Thoracic aorta (tissue), 2 donors: ENCODE measurements around the gene ATRNL1. TPM values are rescaled to one million over a fixed set of nuclear protein-coding genes. Genes with fewer than 3 reads are reported as not detected.

Source experiments
- ATAC-seq: fragments of 150-250 bp; one replicate; pipeline ENCODE4 v1.8.0; 2017; ENCODE audit warnings: low read depth; ENCODE audit not compliant: insufficient number of reproducible peaks, low FRiP score
- DNase-seq: peaks from one replicate; pipeline ENCODE4 v3.0.0-alpha.2; 2020; ENCODE audit warnings: low spot score
- H3K27ac ChIP-seq, 2 donors: fragments of 200-600 bp; sonication (generic); 1 replicate in 1 of 2; 2 replicates in 1 of 2; pipeline ENCODE4 v1.5.1; 2016; ENCODE audit warnings: mild to moderate bottlenecking in 2 of 2, moderate library complexity in 2 of 2
- H3K27me3 ChIP-seq: fragments of 200-600 bp; sonication (generic); replicated peaks from 2 replicates; pipeline ENCODE4 v1.6.0; 2016; ENCODE audit warnings: mild to moderate bottlenecking; ENCODE audit not compliant: insufficient read depth
- H3K36me3 ChIP-seq: fragments of 200-600 bp; sonication (generic); one replicate; pipeline ENCODE4 v1.5.1; 2016
- H3K4me1 ChIP-seq, 2 donors: fragments of 200-600 bp; sonication (generic); 1 replicate in 1 of 2; 2 replicates in 1 of 2; pipeline versions ENCODE4 v1.5.1 to v1.6.0; 2016; ENCODE audit warnings: low read depth in 2 of 2, mild to moderate bottlenecking in 1 of 2; ENCODE audit not compliant: control insufficient read depth in 1 of 2
- H3K4me3 ChIP-seq: fragments of 200-600 bp; sonication (generic); 2 replicates; pipeline ENCODE4 v1.5.1; 2016; ENCODE audit warnings: mild to moderate bottlenecking
- H3K9me3 ChIP-seq: fragments of 200-600 bp; sonication (generic); 2 replicates; pipeline ENCODE4 v1.5.1; 2016
- total RNA-seq, 2 donors: library from RNA; depleted of rRNA; stranded (reverse); fragments of >200 nt; gene quantifications; one replicate each; pipeline versions ENCODE4 v1.1.0 to v1.2.3, GENCODE V29; 2016
- TF ChIP-seq, protein P1 (sequence below): fragments of 200-600 bp; sonication (generic); IDR thresholded peaks from one replicate; pipeline ENCODE4 v1.5.1; 2019; ENCODE audit warnings: antibody characterized with exemption

ATRNL1 gene
- total RNA-seq, 2 donors from 2014 or later, result 24.6 to 57.4 TPM

DNA sequence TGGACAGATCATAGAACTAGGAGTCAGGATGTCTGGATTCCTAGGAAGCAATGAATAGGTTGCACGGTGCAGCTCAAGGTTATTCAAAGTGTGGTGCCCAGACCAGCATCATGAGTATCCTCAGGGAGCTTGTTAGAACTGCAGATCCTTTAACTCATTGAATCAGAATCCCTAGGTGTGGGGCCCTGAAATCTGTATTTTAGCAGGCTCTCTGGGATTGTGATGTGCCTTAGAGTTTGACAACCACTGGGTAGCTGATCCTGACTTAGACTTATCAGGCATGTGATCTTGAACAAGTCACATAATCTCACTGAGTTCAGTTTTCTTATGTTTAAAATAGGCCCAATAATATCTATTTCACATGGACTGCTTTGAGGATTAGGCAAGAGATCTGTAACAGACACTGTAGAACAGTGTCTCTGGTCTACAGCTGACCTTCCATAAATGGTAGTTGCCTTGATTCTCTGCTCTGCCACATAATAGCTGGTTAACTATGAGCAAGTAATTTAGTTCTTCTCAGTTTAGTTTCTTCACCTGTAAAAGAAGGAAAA is 46.4 kb upstream of the ATRNL1 start:
- DNase-seq, result no peak
- Histone ChIP-seq H3K4me3 (no peak overlapping the region), H3K4me1 (peaks cover 0 to 3% of the 10 kb centered on the region in 2 donors), H3K27me3 (no peaks in the 10 kb centered on the region), H3K27ac (no peak overlapping the region), H3K9me3 (no peaks in the 10 kb centered on the region), H3K36me3 (no peaks in the 10 kb centered on the region)
- TF ChIP-seq, protein P1, sequence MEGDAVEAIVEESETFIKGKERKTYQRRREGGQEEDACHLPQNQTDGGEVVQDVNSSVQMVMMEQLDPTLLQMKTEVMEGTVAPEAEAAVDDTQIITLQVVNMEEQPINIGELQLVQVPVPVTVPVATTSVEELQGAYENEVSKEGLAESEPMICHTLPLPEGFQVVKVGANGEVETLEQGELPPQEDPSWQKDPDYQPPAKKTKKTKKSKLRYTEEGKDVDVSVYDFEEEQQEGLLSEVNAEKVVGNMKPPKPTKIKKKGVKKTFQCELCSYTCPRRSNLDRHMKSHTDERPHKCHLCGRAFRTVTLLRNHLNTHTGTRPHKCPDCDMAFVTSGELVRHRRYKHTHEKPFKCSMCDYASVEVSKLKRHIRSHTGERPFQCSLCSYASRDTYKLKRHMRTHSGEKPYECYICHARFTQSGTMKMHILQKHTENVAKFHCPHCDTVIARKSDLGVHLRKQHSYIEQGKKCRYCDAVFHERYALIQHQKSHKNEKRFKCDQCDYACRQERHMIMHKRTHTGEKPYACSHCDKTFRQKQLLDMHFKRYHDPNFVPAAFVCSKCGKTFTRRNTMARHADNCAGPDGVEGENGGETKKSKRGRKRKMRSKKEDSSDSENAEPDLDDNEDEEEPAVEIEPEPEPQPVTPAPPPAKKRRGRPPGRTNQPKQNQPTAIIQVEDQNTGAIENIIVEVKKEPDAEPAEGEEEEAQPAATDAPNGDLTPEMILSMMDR, result no peak
- no peak for ATAC-seq

DNA sequence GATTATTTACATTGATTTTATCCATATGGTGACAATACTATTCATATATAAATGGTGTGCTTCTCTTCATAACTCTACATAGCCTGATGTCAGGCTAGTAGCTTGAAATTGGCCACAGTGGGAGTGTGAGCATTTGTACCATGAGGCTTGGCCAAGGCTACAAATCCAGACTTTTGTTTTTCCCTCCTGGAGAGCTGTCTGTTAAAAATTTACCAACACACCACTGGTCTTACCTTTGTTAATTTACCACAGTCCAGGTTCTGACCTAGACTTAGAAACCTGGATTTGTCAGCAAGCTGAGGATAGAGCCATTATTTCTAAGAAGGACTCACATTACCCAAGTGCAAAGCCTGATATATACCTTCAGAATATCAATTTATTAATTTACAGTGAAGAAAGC is 45.5 kb upstream of the ATRNL1 start:
- Histone ChIP-seq H3K4me3 (no peak overlapping the region), H3K36me3 (no peaks in the 10 kb centered on the region), H3K27ac (no peak overlapping the region), H3K27me3 (no peaks in the 10 kb centered on the region), H3K4me1 (peaks cover 0 to 3% of the 10 kb centered on the region in 2 donors), H3K9me3 (no peaks in the 10 kb centered on the region)
- ATAC-seq, result no peak
- no peak for DNase-seq
- TF ChIP-seq, protein P1, result no peak

DNA sequence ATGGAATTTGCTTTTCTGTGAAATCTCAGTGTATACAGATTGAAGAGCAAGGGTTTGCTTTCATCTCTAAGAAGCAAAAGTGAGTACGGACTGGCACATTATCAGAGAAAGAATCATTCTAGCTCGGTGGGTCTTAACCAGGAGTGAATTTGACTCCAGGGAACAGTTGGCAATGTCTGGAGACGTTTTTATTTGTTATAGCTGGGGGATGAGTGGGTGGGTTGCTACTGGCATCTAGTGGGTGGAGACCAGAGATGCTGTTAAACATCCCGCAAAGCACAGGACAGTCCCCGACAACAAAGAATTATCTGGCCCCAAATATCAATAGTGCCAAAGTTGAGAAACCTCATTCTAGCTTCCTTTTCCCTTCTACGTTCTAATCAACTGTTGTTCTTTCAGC is 43.8 kb upstream of the ATRNL1 start:
- ATAC-seq, result no peak
- TF ChIP-seq, protein P1, result no peak
- Histone ChIP-seq H3K9me3 (no peaks in the 10 kb centered on the region), H3K27me3 (no peaks in the 10 kb centered on the region), H3K27ac (no peak overlapping the region), H3K36me3 (no peaks in the 10 kb centered on the region), H3K4me3 (no peak overlapping the region), H3K4me1 (peaks cover 0 to 3% of the 10 kb centered on the region in 2 donors)
- DNase-seq, result no peak

DNA sequence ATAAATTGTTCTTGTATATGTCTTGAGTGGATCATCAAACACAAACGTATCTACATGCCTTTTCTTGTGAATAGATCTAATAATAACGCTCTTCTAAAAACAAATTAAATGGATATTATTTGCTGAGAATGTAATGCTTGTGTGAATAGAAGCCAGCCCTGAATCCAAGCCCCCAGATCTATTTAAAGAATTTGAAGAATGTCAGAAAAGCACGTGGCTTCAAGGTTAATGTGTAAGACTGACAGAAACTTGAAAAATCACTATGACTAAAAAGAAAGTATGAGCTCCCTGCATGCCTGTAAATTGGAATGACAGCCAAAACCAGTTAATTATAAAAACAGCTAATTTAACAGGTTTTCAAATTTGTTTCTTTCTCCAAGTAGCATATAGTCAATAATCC is 43.2 kb upstream of the ATRNL1 start:
- H3K27ac ChIP-seq, result no peak overlapping the region
- H3K36me3 ChIP-seq, result no peaks in the 10 kb centered on the region
- no peaks in the 10 kb centered on the region for H3K27me3 ChIP-seq
- TF ChIP-seq, protein P1, result no peak
- no peaks in the 10 kb centered on the region for H3K9me3 ChIP-seq
- no peak for ATAC-seq
- H3K4me1 ChIP-seq, result peaks cover 0 to 3% of the 10 kb centered on the region in 2 donors
- DNase-seq, result no peak
- no peak overlapping the region for H3K4me3 ChIP-seq

DNA sequence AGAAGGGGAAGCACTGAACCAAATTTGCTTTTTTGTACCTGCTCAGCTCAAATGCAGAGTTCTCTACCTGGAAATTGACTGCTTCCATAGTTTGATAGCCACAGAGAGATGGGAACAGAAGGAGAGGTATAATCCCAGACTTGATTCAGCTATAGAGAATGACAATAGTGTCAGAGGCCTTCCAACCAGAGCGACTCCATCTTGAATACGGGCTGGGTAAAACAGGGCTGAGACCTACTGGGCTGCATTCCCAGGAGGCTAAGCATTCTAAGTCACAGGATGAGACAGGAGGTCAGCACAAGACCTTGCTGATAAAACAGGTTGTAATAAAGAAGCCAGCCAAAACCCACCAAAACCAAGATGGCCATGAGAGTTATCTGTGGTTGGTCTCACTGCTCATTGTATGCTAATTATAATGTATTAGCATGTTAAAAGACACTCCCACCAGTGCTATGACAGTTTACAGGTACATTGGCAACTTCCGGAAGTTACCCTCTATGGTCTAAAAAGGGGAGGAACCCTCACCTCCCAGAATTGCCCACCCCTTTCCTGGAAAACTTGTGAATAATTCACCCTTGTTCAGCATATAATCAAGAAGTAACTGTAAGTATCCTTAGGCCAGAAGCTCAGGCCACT is 42.7 kb upstream of the ATRNL1 start:
- H3K36me3 ChIP-seq, result no peaks in the 10 kb centered on the region
- TF ChIP-seq, protein P1, result no peak
- H3K4me3 ChIP-seq, result no peak overlapping the region
- no peaks in the 10 kb centered on the region for H3K27me3 ChIP-seq
- H3K27ac ChIP-seq, result no peak overlapping the region
- H3K4me1 ChIP-seq, result peaks cover 0 to 3% of the 10 kb centered on the region in 2 donors
- DNase-seq (no peak), ATAC-seq (no peak)
- H3K9me3 ChIP-seq, result no peaks in the 10 kb centered on the region
